GM18858 (cell line): ENCODE data around the gene TRIML2.

Experiments
- ATAC-seq: cut with Tn5 transposase; IDR thresholded peaks from one replicate; pipeline ENCODE4 v1.9.1; 2021; ENCODE audit not compliant: unreplicated experiment

The TRIML2 gene, protein sequence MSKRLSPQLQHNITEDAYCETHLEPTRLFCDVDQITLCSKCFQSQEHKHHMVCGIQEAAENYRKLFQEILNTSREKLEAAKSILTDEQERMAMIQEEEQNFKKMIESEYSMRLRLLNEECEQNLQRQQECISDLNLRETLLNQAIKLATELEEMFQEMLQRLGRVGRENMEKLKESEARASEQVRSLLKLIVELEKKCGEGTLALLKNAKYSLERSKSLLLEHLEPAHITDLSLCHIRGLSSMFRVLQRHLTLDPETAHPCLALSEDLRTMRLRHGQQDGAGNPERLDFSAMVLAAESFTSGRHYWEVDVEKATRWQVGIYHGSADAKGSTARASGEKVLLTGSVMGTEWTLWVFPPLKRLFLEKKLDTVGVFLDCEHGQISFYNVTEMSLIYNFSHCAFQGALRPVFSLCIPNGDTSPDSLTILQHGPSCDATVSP

DNA sequence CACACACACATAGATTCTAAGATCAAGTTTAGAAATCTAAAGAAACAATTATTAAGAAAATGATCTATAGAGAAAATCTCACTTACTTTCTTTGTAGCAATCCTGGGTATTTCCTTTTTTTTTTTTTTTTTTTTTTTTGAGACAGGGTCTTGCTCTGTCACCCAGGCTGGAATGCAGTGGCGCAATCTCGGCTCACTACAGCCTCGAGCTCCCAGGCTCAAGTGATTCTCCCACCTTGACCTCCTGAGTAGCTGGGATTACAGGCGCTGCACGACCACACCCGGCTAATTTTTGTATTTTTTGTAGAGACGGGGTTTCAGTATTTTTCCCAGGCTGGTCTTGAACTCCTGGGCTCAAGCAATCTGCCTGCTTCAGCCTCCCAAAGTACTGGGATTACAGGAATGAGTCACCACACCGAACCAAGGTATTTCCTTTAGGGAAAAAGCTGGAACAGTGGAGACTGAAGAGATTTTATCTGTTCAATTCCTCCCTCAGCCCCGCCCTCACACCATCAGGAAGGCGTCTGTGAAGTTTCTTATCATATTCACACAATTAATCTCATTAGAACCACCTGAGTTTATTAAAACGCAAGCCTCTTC is at the start of gene TRIML2:
TRIML2 (minus strand) TSS at position 447 of the 599 bp plus-strand sequence. CDS start 4,235 bp downstream, outside the sequence.
- ATAC-seq = no peak

DNA sequence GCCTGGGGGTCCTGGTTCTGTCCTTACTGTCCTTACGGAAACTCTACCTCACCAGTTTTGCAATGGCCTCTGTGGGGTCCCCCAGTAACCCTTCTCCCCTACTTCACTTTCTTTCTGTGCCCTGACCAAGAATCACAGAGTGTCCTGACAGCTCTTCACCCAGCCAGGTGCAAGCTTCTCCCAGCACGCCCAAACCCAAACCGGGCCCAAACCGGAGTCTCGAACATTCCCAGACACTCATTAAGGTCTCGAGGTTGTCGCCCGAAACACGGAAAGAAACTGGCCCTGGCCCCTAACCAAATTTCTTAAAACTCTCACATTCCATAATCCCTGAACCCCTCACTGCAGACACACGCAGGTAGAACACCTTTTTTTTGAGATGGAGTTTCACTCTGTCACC is 48.9 kb upstream of the TRIML2 start:
- no peak for ATAC-seq

DNA sequence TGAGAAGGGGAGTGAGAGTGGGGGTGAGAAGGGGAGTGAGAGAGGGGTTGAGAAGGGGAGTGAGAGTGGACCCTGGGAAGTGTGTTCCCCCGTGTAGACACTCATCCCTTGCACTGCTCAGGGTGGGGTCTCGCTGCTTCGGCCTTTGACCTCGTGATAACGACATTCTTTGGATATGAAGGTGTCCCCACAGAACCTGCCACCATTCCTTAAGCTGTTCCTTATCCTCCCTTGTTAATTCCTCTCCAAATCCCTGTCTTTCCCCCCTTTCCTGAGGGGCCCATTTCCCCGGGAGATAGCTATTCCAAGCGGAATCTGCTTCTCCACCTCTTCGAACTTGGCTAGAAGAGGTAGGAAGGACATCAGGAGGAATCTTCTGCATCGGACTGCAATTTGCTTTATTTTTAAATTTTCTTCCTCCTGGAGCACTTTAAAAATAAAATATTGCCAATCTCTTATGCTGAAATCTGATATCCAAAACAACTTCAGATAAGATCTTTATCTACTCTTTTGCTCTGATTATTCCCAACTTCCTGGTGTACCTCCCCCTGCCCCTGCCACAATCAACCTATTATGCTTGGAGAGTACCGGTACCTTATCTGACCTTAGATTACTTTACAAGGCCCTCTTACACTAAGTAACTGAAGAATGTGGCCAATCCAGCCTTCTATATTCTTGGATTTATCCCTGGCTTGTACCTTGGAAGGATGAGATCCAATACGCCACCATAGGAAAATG is 45.4 kb upstream of the TRIML2 start:
- ATAC-seq = no peak

DNA sequence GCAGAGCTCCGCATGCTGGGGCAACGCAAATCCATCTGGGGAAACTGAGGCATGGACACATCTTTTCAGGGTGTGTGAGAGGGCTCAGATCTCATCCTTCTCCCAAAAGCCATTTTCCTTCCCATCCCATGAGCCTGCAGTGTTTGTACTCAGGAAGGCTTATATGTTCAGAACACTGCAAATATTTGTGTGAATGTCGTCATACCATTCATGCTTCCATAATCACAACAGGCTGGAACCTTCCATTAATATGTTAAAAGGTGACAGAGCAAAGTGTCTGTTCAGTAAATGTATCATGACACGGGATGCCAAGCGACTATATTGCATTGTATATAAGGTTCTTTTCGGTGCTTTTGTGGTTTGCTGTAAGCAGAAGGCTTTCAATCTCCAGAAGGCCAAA is 38.4 kb upstream of the TRIML2 start:
- ATAC-seq = no peak

DNA sequence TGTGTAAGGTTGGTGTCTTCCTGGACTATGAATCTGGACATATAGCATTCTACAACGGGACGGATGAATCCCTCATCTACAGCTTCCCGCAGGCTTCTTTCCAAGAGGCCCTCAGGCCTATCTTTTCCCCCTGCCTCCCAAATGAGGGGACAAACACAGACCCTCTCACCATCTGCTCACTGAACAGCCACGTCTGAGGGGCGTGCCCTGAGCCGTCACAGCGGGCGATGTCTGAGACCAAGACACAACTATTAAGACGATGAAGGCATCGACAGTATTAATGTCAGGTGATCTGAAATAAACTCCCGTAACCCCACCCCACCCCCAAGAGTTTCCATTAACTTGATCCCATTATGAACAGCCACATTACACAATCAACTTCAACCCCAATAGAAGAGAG is 37.8 kb upstream of the TRIML2 start:
- no peak for ATAC-seq

DNA sequence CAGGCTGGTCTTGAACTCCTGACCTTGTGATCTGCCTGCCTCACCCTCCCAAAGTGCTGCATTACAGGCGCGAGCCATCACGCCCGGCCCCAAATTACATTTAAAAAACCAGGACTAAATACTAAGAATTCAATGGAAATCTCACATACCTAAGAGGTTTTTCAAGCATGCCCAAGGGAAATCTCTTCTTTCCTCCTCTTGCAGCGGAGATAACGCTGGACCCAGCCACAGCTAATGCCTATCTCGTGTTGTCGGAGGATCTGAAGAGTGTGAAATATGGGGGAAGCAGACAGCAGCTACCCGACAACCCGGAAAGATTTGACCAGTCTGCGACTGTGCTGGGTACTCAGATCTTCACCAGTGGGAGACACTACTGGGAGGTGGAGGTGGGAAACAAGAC is 37.2 kb upstream of the TRIML2 start:
- no peak for ATAC-seq

DNA sequence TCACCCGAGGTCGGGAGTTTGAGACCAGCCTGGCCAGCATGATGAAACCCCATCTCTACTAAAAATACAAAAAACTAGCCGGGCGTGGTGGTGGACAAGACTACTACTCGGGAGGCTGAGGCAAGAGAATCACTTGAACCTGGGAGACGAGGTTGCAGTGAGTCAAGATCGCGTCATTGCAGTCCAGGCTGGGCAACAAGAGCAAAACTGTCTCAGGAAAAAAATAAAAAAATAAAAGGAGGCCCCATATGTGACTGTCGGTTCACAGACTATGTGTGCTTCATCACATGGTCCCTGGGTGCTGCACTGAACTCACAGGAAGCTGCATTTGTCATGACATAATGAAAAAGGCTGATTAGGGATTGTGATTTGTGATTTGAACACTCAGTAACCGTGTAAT is 36.2 kb upstream of the TRIML2 start:
- ATAC-seq = no peak

DNA sequence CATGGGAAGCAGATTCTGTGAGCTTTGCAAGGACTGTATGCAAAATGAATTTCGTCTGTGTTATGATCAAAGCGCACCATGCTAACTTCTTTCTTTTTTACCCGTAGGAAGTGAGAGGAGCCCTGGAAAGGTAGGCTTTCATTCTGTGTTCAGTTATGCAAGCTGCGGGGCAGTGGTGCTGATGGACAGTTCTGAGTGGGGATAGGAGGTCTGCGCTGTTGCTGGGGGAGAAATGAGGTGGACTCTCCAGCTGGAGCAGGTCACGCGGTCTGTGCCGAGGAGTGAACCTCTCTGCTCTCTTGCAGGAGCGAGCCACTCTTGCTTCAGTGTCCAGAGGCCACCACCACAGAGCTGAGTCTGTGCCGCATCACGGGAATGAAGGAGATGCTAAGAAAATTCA is 34.3 kb upstream of the TRIML2 start:
- no peak for ATAC-seq

DNA sequence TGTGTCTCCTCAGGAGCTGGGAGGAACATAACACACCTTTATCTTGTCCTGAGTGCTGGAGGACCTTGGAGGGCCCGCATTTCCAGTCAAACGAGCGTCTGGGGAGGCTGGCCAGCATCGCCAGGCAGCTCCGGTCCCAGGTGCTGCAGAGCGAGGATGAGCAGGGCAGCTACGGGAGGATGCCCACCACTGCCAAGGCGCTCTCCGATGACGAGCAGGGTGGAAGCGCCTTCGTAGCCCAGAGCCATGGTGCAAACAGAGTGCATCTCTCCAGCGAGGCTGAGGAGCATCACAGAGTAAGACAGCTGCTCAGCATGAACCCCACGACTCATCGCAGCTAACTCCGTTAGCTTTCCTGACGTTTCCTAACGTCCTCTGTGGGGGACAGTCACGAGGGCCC is 30.3 kb upstream of the TRIML2 start:
- no peak for ATAC-seq

DNA sequence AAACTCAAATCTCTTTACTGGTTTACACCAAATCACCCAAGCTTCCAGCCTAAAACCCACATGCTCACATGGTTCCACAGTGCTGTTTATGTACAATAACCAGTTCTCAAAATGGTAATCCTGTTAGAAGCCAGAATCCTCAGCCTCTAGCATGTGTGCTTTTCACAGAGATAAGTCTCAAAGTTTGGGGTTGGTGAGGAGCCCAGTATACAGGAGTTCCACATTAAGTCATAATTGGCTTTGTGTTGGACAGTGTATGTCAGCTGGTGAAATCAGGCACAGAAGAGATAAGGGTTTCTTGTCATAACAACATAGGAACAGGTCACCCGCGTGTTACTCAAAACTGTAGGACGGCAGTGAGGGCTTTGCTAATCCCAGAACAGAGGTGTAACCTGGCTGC is 29.7 kb upstream of the TRIML2 start, which contains the start of gene TRIML1:
TRIML1 (plus strand) TSS at position 301 of the 400 bp plus-strand sequence. CDS start 118 bp downstream, outside the sequence.
- no peak for ATAC-seq

DNA sequence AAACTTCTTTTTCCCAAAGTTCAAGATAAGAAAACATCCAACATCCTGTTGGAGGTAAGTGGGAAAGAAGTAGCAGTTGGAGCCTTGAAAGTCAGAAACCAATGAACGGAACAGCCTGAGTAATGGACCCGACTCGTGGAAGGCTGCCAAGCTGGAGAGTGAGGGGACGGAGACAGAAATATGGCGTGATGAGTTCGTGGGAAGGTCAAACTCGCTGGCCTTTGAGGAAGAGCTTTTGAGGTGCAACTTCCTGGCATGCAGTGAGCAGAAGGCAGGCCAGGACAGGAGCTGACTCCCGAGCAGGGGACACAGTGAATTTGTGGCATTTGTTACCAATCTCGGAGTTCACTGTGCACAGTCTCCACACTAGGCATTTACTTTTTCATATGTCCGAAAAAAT is 28.8 kb upstream of the TRIML2 start:
- ATAC-seq = no peak

DNA sequence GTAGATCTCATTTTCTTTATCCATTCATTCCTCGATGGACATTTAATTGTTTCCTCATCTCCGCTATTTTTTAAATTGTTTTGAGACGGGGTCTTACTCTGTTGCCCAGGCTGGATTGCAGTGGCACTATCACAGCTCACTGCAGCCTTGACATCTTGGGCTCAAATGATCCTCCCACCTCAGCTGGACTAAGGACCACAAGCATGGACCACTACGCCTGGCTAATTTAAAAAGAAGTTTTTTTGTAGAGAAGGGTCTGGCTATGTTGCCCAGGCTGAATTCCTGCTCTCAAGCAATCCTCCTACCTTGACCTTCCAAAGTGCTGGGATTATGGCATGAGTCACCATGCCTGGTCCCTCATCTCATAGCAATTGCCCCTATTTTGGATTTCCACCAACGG is 22.8 kb upstream of the TRIML2 start:
- ATAC-seq = no peak

DNA sequence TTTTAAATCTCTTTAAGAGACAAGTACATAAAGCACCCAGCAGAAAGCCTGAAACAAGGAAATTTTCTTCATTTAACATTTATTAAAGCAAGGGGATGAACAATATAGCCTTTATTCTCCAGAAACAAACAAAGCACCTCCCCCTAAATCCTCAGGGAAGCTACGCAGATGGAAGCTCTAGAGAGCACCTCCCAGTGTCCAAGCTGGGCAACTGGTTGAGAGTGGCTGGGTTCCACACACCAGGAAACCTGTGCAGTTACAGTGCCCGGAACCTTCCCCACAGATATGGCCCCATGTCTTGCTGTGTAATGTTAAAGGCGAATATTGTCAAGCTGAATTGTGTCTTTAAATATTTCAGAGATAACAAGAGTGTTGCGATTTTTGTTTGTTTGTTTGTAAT is 21.0 kb upstream of the TRIML2 start:
- no peak for ATAC-seq

DNA sequence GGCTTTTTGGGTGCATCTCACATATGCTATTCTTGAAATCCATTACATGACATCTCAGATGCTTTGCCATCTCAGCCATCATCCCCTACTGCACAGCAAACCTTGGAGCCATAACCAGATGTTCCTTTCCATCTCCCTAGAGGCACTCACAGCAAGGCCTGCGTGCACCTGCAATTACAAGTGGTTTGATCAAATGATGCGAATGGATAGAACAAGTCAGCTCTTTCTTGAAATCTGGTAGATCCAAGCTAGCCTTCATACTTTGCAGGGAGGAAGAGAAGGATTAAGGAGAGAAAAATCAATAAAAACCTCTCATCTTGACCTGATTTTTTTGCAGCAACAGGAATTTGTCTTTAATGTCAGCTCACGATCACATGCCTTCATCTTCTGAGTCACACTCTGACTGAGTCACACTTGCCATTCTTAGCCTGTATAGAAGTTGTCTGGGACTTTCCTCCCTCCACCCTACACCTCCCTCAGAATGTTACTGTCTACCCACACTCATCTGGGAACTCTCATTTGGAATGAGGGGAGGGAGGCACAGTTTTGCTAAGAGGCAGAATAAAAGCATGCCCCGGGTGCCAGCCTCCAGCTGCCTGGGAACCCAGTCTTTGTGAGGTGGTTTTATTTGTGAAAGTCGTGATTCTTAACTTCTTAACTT is 17.9 kb upstream of the TRIML2 start:
- no peak for ATAC-seq

DNA sequence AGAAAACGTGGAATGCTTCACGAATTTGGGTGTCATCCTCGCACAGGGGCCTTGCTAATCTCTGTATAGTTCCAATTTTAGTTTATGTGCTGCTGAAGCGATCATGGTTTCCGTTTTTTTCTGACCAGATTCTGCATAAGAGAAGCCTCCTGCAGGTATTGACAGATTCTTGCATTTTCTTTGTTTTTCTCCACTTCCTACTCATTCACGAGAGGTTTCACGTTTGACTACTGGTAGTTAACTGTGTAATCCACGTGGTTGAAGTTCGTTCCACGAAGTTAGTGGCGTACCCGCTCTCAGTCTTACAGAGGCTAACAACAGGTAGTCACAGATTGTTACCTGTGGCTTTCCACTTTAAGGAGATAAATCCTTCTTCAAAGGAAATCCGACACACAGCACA is 12.1 kb upstream of the TRIML2 start:
- no peak for ATAC-seq

DNA sequence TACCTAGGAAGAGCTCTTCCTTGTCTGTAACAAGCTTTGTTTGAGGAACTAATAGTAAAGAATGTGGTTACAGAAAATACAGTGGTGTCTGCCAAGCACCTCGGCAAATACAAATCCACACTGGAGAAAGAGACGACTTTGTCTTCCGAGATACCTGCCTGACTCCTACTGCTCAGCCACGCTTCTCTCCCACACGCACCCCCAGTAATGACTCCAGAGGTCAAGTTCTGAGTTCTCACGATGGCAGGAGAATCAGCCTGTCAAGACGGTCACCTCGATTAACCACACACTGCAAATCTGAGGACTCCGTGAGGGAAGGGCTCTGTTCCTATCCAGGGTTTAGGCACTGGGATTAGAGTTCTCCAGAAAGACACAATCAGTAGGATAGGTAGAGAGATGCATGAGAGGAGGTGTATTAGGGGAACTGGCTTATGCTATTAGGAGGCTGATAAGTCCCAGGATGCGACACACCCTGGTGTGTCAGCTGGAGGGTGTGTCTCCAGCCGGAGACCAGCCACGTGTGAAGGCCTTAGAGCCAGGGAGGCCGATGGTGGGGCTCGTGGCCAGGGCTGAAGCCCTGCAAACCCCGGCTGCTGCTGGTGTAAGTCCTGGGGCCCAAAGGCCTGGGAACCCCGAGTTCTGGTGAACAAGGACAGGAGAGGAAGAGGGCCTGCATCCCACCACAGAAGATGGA is 8.4 kb upstream of the TRIML2 start:
- no peak for ATAC-seq

DNA sequence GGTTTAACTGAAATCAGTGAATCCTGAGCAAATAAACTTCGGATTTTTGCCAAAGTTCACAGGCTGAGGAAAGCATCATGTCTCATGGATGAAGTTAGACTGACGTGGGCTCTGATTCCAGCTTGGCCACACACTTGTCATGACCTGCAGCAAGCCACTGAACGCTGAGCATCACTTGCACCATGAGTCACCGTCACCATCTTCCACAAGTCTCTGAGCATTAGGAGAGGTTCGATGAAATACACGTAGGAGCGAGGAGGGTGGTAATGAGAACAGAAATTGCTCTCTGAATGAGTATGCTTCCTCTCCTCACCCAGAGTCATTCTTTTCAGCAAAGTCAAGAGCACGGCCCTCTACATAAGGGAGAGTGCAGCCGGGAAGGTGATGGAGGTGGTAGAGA is 3.8 kb upstream of the TRIML2 start:
- no peak for ATAC-seq

DNA sequence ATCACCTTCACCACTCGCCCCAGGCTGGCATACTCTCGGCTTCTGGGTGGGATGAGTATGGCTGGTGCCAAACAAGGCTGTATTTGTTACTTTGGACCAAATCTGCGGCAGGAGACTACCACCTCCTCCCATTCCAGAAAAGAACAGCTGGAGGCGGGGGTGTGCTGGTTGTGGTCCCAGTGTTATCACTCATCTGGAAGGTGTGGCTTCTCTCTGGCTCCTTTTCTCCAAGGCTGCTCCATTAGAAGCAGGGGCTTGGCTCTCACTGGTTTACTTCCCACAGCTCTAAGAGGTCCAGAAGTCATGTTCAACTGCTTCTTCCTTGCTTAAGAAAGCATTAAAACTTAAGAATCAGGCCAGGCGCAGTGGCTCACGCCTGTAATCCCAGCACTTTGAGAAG is 2.6 kb upstream of the TRIML2 start:
- ATAC-seq = no peak

DNA sequence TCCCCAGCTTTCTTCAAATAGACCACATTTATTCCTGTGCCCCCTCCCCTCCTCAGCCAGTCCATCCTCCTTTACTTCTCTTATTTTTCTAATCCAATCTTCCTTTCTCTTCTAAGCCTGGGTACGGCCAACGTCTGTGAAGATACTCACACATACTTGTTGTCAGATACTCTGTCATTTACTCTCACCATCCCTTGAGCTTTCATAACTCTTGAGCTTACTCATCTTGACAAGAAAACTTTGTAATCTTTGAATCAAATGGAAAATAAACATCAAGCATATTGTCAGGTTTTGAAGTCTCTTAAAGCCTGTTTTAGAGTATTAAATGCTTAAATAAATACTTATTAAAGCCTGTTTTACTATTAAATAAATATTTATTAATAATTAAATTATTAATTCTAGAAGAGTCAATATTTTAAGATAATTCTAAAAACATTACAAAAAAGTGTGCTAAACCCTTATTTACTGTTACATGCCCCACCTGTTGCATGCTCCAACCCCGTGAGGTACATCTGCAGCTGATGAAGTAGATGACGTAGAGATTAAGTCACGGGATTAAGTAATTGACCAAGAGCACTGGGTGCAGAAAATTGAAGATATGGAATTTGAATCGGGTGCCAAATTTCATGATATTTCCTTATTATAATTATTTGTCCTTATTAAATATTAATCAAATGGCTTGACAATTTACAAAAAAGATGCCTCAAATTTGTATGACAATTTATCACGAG is 1.5 kb upstream of the TRIML2 start:
- ATAC-seq = no peak

DNA sequence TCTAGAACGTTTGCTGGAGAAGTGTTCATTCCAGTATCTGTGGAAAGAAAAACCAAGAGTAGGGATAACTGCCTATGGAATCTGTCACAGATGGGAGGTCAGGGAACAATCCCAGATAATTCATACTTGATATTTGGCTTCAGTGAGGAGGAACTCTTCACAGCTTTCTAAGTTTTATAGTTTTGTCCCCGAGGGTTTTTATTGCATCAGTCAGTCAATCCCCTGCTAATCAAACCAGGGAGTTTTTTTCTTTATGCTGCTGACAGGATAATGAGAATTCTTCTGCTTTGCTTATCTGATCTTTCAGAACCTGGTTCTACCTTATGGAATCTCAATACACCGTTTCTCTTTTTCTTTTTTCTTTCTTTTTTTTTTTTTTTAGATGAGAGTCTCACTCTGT is 633 bp upstream of the TRIML2 start:
- ATAC-seq = no peak
